SK-N-SH treated with all-trans-retinoic acid at 6 μM for 48 hours (cell line): ENCODE results near the gene IDUA.

Source experiments
- ISL1 ChIP-seq: fragments of 250-450 bp; sonication (Bioruptor Pico); IDR thresholded peaks from 2 replicates; pipeline ENCODE4 v2.1.2; 2022; ENCODE audit warnings: mild to moderate bottlenecking, moderate library complexity
- PPARA ChIP-seq: fragments of 250-450 bp; sonication (Bioruptor Pico); IDR thresholded peaks from 2 replicates; pipeline ENCODE4 v1.5.0; 2020; ENCODE audit warnings: mild to moderate bottlenecking, borderline replicate concordance

DNA sequence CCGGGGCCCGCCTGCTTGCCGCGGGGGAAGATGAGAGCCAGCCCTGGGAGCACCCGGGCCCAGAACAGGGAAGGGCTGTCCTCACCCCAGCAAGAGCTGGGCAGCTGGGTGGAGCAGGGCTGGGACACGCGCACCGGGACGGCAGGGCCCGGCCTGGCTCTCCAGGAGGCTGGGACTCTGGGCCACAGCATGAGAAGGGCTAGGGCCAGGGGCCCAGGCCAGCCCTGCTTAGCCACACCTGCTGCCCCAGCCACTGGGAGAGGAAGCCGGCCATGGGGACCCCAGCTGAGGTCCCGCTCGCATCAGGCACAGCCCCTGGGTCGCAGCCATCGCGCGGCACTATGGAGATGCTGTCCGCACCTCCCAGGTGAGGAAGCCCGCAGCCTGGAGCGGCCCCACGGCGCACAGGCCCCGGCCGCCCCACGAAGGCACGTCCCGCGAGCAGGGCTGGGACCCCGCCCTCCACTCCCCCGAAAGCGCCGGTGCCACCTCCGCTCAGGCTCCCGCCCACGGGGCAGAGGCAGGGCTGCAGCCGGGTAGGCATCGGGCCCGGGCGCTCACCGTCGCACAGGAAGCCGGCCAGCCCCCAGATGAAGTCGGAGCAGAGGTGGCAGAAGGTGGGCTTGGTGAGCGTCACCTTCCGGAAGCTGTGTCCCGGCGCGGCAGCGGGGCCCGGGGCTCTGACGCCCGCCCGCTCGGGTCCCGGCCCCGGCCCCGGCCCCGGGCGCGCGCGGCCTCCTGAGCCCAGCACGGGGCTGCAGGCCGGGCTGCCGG lies 14.0 kb upstream of the IDUA start:
- TF ChIP-seq ISL1 (no peak), PPARA (no peak)
